ENCODE data around the gene NTF4.
A peak's percentile ranks its signal among the peaks of the same experiment; 100 is the strongest.

NTF4 gene

DNA sequence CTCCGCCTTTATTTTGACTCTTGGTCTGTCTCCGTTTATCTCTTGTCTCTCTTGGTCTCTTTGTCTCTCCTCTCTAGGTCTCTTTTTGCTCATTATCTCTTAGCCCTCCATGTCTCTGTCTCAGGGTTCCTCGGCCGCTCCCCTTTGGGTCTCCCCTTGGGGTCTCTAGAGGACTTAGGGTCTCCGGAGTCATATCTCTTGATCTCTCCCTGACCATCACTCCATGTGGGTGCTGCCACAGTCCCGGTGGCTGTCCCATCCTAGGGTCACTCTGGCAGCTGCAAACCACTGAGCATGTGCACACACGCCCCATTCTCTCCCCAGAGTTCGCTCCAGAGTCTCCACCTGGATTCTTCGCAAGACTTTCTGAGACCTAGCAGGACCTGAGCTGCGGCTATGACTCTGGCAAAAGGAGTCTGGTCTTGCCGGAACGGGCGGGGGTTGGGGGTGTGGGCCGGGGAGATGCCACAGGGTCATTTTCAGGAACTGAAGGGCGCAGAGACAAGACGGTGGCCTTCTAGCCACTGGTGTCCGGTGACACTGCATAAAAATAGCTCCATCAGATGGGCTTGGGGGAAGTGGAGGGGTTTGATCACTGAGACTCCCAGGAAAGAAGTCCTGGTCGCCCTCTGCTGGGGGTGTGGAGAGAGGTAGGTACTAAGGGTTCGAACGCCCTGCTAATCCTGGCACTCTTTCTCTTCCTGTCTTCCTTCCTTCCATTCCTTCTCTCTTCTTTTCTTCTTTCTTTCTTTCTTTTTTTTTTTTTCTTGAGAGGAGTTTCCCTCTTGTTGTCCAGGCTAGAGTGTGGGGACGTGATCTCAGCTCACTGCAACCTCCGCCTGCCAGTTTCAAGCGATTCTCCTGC is 9.1 kb upstream of the NTF4 start:
- no peak for DNase-seq (ENCODE audit: low read depth)
- TF ChIP-seq, protein P1, sequence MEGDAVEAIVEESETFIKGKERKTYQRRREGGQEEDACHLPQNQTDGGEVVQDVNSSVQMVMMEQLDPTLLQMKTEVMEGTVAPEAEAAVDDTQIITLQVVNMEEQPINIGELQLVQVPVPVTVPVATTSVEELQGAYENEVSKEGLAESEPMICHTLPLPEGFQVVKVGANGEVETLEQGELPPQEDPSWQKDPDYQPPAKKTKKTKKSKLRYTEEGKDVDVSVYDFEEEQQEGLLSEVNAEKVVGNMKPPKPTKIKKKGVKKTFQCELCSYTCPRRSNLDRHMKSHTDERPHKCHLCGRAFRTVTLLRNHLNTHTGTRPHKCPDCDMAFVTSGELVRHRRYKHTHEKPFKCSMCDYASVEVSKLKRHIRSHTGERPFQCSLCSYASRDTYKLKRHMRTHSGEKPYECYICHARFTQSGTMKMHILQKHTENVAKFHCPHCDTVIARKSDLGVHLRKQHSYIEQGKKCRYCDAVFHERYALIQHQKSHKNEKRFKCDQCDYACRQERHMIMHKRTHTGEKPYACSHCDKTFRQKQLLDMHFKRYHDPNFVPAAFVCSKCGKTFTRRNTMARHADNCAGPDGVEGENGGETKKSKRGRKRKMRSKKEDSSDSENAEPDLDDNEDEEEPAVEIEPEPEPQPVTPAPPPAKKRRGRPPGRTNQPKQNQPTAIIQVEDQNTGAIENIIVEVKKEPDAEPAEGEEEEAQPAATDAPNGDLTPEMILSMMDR (IDR thresholded peaks at IDR 0.05; ENCODE audit: low read length, missing control alignments), result peak; percentile 29

DNA sequence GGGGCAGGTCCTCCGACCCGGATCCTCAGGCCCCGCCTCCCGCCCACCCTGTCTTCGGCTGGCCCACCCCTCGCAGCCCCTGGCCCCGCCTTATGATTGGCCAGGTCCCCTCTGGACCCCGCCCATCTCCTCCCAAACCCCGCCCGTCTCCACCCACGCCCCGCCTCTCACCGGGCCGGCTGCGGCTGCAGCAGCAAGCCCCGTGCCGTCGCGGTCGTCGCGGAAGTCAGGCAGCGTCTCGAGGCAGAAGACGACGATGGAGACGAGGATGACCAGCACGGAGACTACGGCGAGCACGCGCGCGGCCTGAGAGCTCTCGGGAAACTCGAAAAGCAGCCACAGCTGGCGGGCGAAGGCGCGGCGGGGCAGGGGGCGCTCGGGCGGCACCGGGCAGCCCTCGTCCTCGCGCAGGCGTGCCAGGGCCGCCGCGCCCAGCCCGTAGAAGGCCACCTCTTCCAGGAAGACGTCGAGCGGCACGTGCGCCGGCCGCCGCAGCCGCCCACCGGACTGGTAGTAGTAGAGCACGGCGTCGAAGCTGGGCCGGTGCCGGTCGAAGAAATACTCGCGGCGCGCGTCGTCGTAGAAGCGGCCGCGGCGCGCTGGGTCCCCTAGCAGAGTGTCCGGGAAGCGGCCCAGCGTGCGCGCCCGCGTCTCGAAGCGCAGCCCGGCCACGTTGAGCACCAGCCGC is 7.4 kb upstream of the NTF4 start:
- TF ChIP-seq, protein P1 (IDR thresholded peaks at IDR 0.05; ENCODE audit: low read length, missing control alignments), result no peak
- H3K4me3 ChIP-seq (replicated peaks; ENCODE audit: low read depth, low read length), result no peak overlapping the region

More for the DNA sequence above, 9.1 kb upstream of the NTF4 start:
- no peak overlapping the region for H3K4me3 ChIP-seq (replicated peaks; ENCODE audit: low read depth, low read length)

DNA sequence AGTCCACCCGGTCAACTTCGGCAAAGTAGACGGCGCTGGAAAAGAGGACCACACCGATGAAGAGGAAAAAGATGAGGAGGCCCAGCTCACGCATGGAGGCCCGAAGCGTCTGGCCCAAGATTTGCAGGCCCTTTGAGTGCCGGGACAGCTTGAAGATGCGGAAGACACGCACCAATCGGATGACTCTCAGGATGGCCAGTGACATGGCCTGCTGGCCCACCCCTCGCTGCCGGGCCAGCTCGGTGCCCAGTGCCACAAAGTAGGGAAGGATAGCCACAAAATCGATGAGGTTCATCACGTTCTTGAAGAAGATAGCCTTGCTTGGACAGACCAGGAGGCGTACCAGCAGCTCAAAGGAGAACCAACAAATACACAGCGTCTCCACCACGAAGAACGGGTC is 5.8 kb upstream of the NTF4 start:
- no peak for DNase-seq (ENCODE audit: low read depth)
- H3K4me3 ChIP-seq (replicated peaks; ENCODE audit: low read depth, low read length), result no peak overlapping the region
- TF ChIP-seq, protein P1 (IDR thresholded peaks at IDR 0.05; ENCODE audit: low read length, missing control alignments), result no peak

More for the DNA sequence above, 7.4 kb upstream of the NTF4 start:
- DNase-seq (ENCODE audit: low read depth), result no peak

DNA sequence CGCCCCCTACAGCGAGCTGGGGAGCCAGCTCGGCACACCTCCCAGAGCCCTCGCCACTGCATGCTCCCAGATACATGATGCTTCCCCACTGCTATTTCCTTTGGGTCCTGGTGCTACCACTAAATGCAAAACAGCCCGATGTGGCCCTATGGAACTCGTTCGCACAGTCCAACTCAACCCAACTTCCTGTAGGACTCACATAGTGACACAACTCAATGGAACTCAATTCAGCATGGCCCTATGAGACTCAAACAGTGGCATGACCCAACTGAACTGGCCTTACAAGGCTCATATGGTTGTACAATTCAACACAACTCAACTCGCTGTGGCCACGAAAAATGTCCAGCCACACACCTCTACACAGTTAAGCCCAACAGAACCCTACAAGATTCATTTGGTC is 4.4 kb upstream of the NTF4 start:
- TF ChIP-seq, protein P1 (IDR thresholded peaks at IDR 0.05; ENCODE audit: low read length, missing control alignments), result no peak
- DNase-seq (ENCODE audit: low read depth), result no peak
- H3K4me3 ChIP-seq (replicated peaks; ENCODE audit: low read depth, low read length), result no peak overlapping the region

DNA sequence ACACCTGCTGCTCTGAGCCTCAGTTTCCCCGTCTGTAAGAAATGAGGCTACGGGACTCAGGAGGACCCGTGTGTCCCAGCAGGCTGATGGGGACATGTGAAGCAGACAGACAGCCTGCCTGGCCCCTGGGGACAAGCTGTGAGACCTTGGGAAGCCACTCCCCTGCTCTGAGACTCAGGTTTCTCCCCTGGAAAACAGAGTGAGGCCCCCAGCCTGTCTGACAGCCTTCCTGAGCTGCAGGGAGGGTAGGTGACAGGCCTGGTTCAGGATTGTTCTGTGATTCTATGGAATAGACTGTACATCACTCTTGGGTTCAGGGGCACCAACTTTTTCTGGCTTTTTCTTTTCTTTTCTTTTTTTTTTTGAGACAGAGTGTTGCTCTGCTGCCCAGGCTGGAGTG is 2.9 kb upstream of the NTF4 start:
- TF ChIP-seq, protein P1 (IDR thresholded peaks at IDR 0.05; ENCODE audit: low read length, missing control alignments), result no peak
- H3K4me3 ChIP-seq (replicated peaks; ENCODE audit: low read depth, low read length), result no peak overlapping the region
- no peak for DNase-seq (ENCODE audit: low read depth)

DNA sequence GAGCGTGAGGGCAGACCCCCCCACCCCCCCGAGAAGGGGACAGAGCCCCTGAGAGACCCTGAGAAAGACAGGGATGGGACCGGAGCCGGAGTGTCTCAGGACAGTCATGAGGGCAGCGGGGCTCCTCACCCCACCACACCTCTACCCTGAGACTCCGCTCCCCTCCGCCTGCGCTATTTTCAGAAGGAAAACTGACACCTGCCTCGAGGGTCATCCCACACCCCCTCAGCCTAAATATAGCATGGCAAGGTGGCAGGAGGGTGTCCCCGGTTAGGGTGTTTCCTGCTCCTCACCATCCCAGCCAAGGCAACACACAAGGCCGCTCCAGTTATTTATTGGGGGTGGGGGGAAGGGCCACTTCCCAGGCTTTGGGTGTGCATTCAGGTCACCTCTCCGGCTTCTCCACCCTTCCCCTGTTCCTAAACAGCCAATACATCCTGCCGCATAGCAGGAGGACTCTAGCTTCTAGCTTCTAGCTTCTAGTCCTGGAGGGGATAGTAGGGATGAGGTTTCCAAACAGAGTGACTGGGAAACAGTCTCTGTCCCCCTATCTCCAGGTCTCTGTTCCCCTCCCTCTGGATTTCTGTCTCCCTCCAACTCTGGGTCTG is 1.4 kb upstream of the NTF4 start:
- no peak for DNase-seq (ENCODE audit: low read depth)
- TF ChIP-seq, protein P1 (IDR thresholded peaks at IDR 0.05; ENCODE audit: low read length, missing control alignments), result no peak
- no peak overlapping the region for H3K4me3 ChIP-seq (replicated peaks; ENCODE audit: low read depth, low read length)
